Measurements from ENCODE around the gene THSD4.

DNA sequence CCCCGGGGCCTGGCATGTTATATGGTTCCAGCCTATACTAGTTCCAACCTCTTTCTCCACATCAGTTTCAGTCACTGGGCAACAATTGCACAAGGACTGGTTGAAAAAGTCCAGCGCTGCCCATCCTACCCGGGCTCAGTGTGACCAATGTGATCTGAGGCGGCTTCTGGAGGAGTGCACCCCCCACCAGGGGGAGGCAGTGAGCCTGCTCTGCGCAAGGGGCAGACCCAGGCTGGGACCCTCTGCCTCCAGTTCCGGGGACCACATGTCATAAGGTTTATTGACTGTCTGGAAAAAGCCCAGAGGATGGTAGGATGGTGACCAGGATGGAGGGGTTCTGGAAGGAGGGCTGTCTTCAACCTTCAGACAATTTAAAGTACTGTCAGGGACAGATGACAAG, 669.4 kb downstream of the THSD4 start:
- TF ChIP-seq, protein P1, sequence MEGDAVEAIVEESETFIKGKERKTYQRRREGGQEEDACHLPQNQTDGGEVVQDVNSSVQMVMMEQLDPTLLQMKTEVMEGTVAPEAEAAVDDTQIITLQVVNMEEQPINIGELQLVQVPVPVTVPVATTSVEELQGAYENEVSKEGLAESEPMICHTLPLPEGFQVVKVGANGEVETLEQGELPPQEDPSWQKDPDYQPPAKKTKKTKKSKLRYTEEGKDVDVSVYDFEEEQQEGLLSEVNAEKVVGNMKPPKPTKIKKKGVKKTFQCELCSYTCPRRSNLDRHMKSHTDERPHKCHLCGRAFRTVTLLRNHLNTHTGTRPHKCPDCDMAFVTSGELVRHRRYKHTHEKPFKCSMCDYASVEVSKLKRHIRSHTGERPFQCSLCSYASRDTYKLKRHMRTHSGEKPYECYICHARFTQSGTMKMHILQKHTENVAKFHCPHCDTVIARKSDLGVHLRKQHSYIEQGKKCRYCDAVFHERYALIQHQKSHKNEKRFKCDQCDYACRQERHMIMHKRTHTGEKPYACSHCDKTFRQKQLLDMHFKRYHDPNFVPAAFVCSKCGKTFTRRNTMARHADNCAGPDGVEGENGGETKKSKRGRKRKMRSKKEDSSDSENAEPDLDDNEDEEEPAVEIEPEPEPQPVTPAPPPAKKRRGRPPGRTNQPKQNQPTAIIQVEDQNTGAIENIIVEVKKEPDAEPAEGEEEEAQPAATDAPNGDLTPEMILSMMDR (conservative IDR thresholded peaks at IDR 0.05; ENCODE audit: low read length) = peak; percentile 80
- no peak for TF ChIP-seq EZH2phosphoT487 (IDR thresholded peaks at IDR 0.05; ENCODE audit: borderline replicate concordance, low read depth, low read length)
